T-helper 17 cell (primary cell): ENCODE data around the gene COG4. TPM values are rescaled to one million over a fixed set of nuclear protein-coding genes. Genes with fewer than 3 reads are reported as not detected.

Experiments used
- ATAC-seq: fragments of 150-1000 bp; cut with Tn5 transposase; 2 replicates; pipeline ENCODE4 v1.10.0; 2021; ENCODE audit warnings: mild to moderate bottlenecking, moderate library complexity
- DNase-seq, 3 donors: peaks; one replicate each; pipeline versions ENCODE4 v3.0.0 to v3.0.0-alpha.2; 2020 to 2021
- H3K9me3 ChIP-seq: one replicate; pipeline ENCODE4 v1.7.0; 2013; ENCODE audit warnings: low read length, mild to moderate bottlenecking; ENCODE audit not compliant: control insufficient read depth, poor library complexity, severe bottlenecking
- H3K27ac Mint-ChIP-seq: one replicate; pipeline ENCODE4 v1.8.0; 2022; ENCODE audit warnings: mild to moderate bottlenecking, moderate library complexity, mixed read lengths
- H3K27me3 Mint-ChIP-seq: one replicate; pipeline ENCODE4 v1.8.0; 2022; ENCODE audit warnings: mixed read lengths
- H3K36me3 Mint-ChIP-seq: one replicate; pipeline ENCODE4 v1.8.0; 2022; ENCODE audit warnings: low read depth, mixed read lengths
- H3K4me1 Mint-ChIP-seq: one replicate; pipeline ENCODE4 v1.8.0; 2022; ENCODE audit warnings: mild to moderate bottlenecking, mixed read lengths
- H3K4me3 Mint-ChIP-seq: one replicate; pipeline ENCODE4 v1.8.0; 2022; ENCODE audit warnings: mild to moderate bottlenecking, moderate library complexity, mixed read lengths
- total RNA-seq, 4 donors: library from RNA in 2 of 4; stranded (reverse) in 2 of 4; gene quantifications; one replicate each; pipeline ENCODE4 v1.2.3 and lab custom pipeline; 2022 to 2026

COG4 gene
- total RNA-seq, 2 donors from 2014 or later: 26.3 to 54.0 TPM

- no peak overlapping the region for H3K4me3 Mint-ChIP-seq
- DNase-seq: no peak
- ATAC-seq: no peak
- H3K27ac Mint-ChIP-seq: no peak overlapping the region
- peaks cover 7% of the 10 kb centered on the region for H3K4me1 Mint-ChIP-seq
- no peaks in the 10 kb centered on the region for H3K27me3 Mint-ChIP-seq
- peaks cover 2% of the 10 kb centered on the region for H3K36me3 Mint-ChIP-seq
- no peaks in the 10 kb centered on the region for H3K9me3 ChIP-seq
Measured at GRCh38 chr16:70470927-70471341, 52.4 kb downstream of the COG4 start.

- ATAC-seq (no peak), DNase-seq (no peak)
- no peaks in the 10 kb centered on the region for H3K27me3 Mint-ChIP-seq
- H3K9me3 ChIP-seq: no peaks in the 10 kb centered on the region
- peaks cover 2% of the 10 kb centered on the region for H3K36me3 Mint-ChIP-seq
- peaks cover 7% of the 10 kb centered on the region for H3K4me1 Mint-ChIP-seq
- peak overlapping the region; percentile 75 for H3K27ac Mint-ChIP-seq
- H3K4me3 Mint-ChIP-seq: no peak overlapping the region
Measured at GRCh38 chr16:70470141-70470926, 53.0 kb downstream of the COG4 start.

DNA sequence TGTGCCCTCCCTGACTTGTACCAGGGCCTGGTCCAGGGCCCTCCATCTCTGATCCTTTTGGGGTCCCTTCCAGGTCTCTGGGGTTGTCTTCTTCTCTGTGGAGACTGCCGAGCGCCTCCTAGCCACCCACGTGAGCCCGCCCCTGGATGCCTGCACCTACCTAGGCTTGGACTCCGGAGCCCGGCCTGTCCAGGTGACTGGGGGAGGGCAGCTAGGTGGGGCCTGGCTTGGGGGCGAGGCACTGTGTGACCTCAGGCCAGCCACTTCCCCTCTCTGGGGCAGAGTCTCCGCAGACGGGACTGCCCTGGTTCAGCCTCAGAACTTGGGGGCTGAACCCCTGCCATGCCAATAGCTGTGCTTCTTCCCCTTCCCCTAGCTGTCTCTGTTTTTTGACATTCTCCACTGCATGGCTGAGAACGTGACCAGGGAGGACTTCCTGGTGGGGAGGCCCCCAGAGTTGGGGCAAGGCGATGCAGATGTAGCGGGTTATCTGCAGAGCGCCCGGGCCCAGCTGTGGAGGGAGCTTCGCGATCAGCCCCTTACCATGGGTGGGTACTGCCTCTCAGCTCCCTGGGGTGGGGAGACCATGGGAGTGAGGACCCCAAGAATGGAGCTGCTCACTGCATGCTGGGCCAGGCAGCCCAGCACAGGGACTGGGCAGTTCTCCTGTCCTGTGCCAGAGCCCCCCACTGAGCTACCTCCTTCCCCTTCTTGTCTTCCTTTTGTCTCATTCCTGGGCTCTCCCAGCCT, 54.4 kb downstream of the COG4 start:
- Mint-ChIP-seq H3K27me3 (no peaks in the 10 kb centered on the region), H3K4me1 (peaks cover 6% of the 10 kb centered on the region), H3K27ac (peak overlapping the region; percentile 75), H3K36me3 (peaks cover 2% of the 10 kb centered on the region), H3K4me3 (no peak overlapping the region)
- DNase-seq: no peak
- H3K9me3 ChIP-seq: no peaks in the 10 kb centered on the region
- no peak for ATAC-seq

- peaks cover 3% of the 10 kb centered on the region for H3K4me1 Mint-ChIP-seq
- no peak overlapping the region for H3K27ac Mint-ChIP-seq
- no peaks in the 10 kb centered on the region for H3K9me3 ChIP-seq
- no peak overlapping the region for H3K4me3 Mint-ChIP-seq
- DNase-seq (no peak), ATAC-seq (no peak)
- no peaks in the 10 kb centered on the region for H3K27me3 Mint-ChIP-seq
- H3K36me3 Mint-ChIP-seq: peaks cover 2% of the 10 kb centered on the region
Measured at GRCh38 chr16:70467608-70468007, 55.7 kb downstream of the COG4 start.

- no peak overlapping the region for H3K4me3 Mint-ChIP-seq
- H3K9me3 ChIP-seq: no peaks in the 10 kb centered on the region
- ATAC-seq (no peak), DNase-seq (no peak)
- no peaks in the 10 kb centered on the region for H3K27me3 Mint-ChIP-seq
- H3K4me1 Mint-ChIP-seq: peaks cover 3% of the 10 kb centered on the region
- H3K36me3 Mint-ChIP-seq: peaks cover 2% of the 10 kb centered on the region
- no peak overlapping the region for H3K27ac Mint-ChIP-seq
Measured at GRCh38 chr16:70467113-70467512, 56.2 kb downstream of the COG4 start.

GRCh38 chr16:70466805-70467076, 56.6 kb downstream of the COG4 start:
- ATAC-seq (no peak), DNase-seq (no peak)
- Mint-ChIP-seq H3K36me3 (peaks cover 2% of the 10 kb centered on the region), H3K27ac (no peak overlapping the region), H3K4me3 (no peak overlapping the region), H3K27me3 (no peaks in the 10 kb centered on the region), H3K4me1 (peaks cover 3% of the 10 kb centered on the region)
- H3K9me3 ChIP-seq: no peaks in the 10 kb centered on the region

DNA sequence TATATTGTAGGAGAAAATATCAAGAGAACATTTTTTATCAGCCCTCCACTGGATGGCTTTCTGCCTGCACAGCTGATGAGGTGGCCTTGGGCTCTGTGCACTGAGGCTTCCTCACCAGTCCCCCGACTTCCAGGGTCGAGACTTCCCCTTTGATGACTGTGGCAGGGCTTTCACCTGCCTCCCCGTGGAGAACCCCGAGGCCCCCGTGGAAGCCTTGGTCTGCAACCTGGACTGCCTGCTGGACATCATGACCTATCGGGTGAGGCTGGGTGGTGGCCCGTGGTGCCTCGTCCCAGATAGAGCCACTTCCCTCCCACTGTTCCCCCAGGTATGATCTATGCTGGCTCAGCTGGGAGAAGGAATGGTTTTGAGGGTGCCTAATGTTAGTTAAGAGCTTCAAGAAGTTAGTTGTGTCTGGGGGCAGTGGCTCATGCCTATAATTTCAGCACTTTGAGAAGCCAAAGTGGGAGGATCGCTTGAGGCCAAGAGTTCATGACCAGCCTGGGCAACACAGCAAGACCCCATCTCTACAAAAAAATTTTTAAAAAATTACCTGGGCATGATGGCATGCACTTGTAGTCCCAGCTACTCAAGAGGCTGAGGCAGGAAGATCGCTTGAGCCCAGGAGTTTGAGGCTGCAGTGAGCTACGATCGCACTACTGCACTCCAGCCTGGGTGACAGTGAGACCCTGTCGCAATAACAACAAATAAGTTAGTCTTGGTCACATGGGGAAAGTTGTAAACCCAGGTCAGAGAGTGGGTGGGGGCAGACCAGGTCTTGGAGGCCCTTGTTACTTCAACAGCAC, 57.2 kb downstream of the COG4 start:
- ATAC-seq (no peak), DNase-seq (no peak)
- Mint-ChIP-seq H3K4me1 (peaks cover 5% of the 10 kb centered on the region), H3K27ac (no peak overlapping the region), H3K36me3 (peaks cover 2% of the 10 kb centered on the region), H3K4me3 (no peak overlapping the region), H3K27me3 (no peaks in the 10 kb centered on the region)
- H3K9me3 ChIP-seq: no peaks in the 10 kb centered on the region

- Mint-ChIP-seq H3K4me1 (peaks cover 2% of the 10 kb centered on the region), H3K4me3 (no peak overlapping the region)
Measured at GRCh38 chr16:70463235-70463634, 60.1 kb downstream of the COG4 start.

GRCh38 chr16:70460737-70461261, 62.6 kb downstream of the COG4 start:
- no peak overlapping the region for H3K27ac Mint-ChIP-seq
- DNase-seq (no peak), ATAC-seq (no peak)
- no peaks in the 10 kb centered on the region for H3K9me3 ChIP-seq
- H3K36me3 Mint-ChIP-seq: no peaks in the 10 kb centered on the region
- no peak overlapping the region for H3K4me3 Mint-ChIP-seq
- peaks cover 8% of the 10 kb centered on the region for H3K4me1 Mint-ChIP-seq
- H3K27me3 Mint-ChIP-seq: no peaks in the 10 kb centered on the region

More at GRCh38 chr16:70463235-70463634, 60.1 kb downstream of the COG4 start:
- H3K27me3 Mint-ChIP-seq: no peaks in the 10 kb centered on the region
- no peak overlapping the region for H3K27ac Mint-ChIP-seq
- no peak for ATAC-seq
- no peak for DNase-seq
- H3K36me3 Mint-ChIP-seq: peaks cover 2% of the 10 kb centered on the region
- H3K9me3 ChIP-seq: no peaks in the 10 kb centered on the region

- peaks cover 20% of the 10 kb centered on the region for H3K4me1 Mint-ChIP-seq
- H3K9me3 ChIP-seq: no peaks in the 10 kb centered on the region
- H3K36me3 Mint-ChIP-seq: no peaks in the 10 kb centered on the region
- no peaks in the 10 kb centered on the region for H3K27me3 Mint-ChIP-seq
- no peak overlapping the region for H3K4me3 Mint-ChIP-seq
- DNase-seq (no peak), ATAC-seq (no peak)
- no peak overlapping the region for H3K27ac Mint-ChIP-seq
Measured at GRCh38 chr16:70457446-70458166, 65.7 kb downstream of the COG4 start.

- H3K4me1 Mint-ChIP-seq: peaks cover 18% of the 10 kb centered on the region
- peak overlapping the region; percentile 92 for H3K27ac Mint-ChIP-seq
- no peak overlapping the region for H3K4me3 Mint-ChIP-seq
- no peaks in the 10 kb centered on the region for H3K9me3 ChIP-seq
- DNase-seq: no peak
- H3K36me3 Mint-ChIP-seq: no peaks in the 10 kb centered on the region
- H3K27me3 Mint-ChIP-seq: no peaks in the 10 kb centered on the region
- ATAC-seq: no peak
Measured at GRCh38 chr16:70455910-70456309, 67.4 kb downstream of the COG4 start.

DNA sequence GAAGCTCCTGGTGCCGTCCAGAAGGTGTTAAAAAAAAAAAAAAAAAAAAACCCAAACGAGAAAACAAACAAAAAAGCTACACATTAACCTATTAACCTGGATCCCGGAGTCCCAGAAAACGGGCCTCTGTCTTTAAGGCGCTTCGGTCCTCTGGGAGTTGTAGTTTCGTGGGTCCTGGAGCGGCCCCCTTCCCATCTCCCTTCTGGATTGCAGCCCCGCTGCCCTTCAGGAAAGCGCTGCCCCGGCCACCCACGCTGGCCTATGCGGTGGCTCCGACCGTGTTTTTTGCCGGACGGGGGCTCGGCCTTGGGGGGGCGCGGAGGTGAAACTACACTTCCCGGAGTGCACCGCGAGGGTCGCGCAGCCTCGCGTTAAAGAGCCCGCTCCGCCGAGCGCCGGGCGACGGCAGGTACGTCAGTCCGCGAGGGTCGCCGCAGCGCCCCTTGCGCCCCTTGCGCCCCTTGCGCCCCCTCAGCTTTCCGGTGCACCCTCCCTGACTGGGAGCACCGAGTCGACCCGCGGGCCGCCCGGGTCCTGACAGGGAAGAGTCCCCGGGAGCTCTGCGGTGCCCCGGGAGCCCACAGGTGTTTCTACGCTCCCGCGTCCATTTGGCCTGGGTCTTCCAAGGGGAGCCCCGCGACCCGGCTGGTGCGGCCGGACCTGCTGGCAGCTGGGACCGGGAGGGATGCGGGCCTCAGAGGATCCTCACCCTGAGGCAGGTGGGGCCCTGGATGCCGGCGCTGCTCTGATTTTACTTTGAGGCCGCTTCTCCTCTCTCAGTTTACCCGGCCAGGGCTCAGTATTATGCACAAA, 68.9 kb downstream of the COG4 start, which contains the start of gene FCSK:
TSS of gene FCSK (plus strand) at position 374 of the 813 bp plus-strand sequence. CDS start 8,596 bp downstream, outside the sequence.
- DNase-seq: peak; percentile 49 to 62 (median 58)
- no peaks in the 10 kb centered on the region for H3K36me3 Mint-ChIP-seq
- H3K27ac Mint-ChIP-seq: peak within 1 kb of the TSS; percentile 92

More for the DNA sequence above, 68.9 kb downstream of the COG4 start, which contains the start of gene FCSK:
- H3K9me3 ChIP-seq: no peaks in the 10 kb centered on the region
- Mint-ChIP-seq H3K4me1 (peaks cover 18% of the 10 kb centered on the region), H3K27me3 (no peaks in the 10 kb centered on the region), H3K4me3 (peak within 1 kb of the TSS; percentile 94)
- peak; percentile 95 for ATAC-seq
